A549 (cell line): Measurements from ENCODE around the gene EBI3. TPM values are rescaled to one million over a fixed set of nuclear protein-coding genes. Genes with fewer than 3 reads are reported as not detected.

Experiments used
- ATAC-seq, 2 experiments: fragments of 200-7000 bp in 1 of 2; fragments of >200 bp in 1 of 2; cut with Nextera tagmentation in 1 of 2; cut with Tn5 transposase in 1 of 2; 3 replicates each; pipeline versions ENCODE4 v1.8.0 to v1.9.1; 2018 to 2020; ENCODE audit warnings: mild to moderate bottlenecking in 1 of 2, moderate library complexity in 1 of 2
- CTCF ChIA-PET: fragments of 300-600 bp; sonication (Branson Sonifier 250); formaldehyde crosslinking; extraction: SDS; loops from one replicate; lab custom pipeline; 2021; ENCODE audit warnings: antibody characterized with exemption, inconsistent platforms; lab: Yijun Ruan, JAX
- POLR2A ChIA-PET: fragments of 350-600 bp; formaldehyde crosslinking; extraction: SDS; loops from one replicate; lab custom pipeline; 2021; ENCODE audit warnings: antibody characterized with exemption, inconsistent platforms; lab: Yijun Ruan, JAX
- DNase-seq, 2 experiments: peaks; one replicate each; pipeline versions ENCODE4 v3.0.0 to v3.0.0-alpha.2; 2011 to 2016; ENCODE audit warnings: low read depth in 1 of 2, low spot score in 1 of 2
- FAIRE-seq: peaks from 2 replicates; lab custom pipeline; 2011; peaks lifted over from hg19 to GRCh38; lab: Jason Lieb, UNC
- H3K27ac ChIP-seq, 2 experiments: fragments of >200 bp; sonication (Bioruptor Twin); formaldehyde crosslinking; 3 replicates each; pipeline ENCODE4 v1.5.1; 2016 to 2017
- H3K4me1 ChIP-seq: fragments of >200 bp; sonication (Bioruptor Twin); formaldehyde crosslinking; 3 replicates; pipeline ENCODE4 v1.6.1; 2016
- H3K4me2 ChIP-seq: fragments of >200 bp; sonication (Bioruptor Twin); formaldehyde crosslinking; 3 replicates; pipeline ENCODE4 v1.6.1; 2016
- H3K4me3 ChIP-seq: fragments of >200 bp; sonication (Bioruptor Twin); formaldehyde crosslinking; 3 replicates; pipeline ENCODE4 v1.5.1; 2016
- H3K9me3 ChIP-seq: fragments of >200 bp; sonication (Bioruptor Twin); formaldehyde crosslinking; 3 replicates; pipeline ENCODE4 v1.6.1; 2016
- CBX2 ChIP-seq: fragments of 200-600 bp; sonication (generic); IDR thresholded peaks from 2 replicates; pipeline ENCODE4 v1.6.1; 2016; ENCODE audit warnings: low read depth, mild to moderate bottlenecking, borderline replicate concordance
- CHD2 ChIP-seq: fragments of 150-350 bp; IDR thresholded peaks from 2 replicates; pipeline ENCODE4 v1.6.1; 2014; ENCODE audit warnings: low read length; ENCODE audit not compliant: partially characterized antibody
- CHD4 ChIP-seq: fragments of 200-600 bp; sonication (generic); IDR thresholded peaks from 2 replicates; pipeline ENCODE4 v1.6.1; 2016; ENCODE audit warnings: antibody characterized with exemption, mild to moderate bottlenecking, borderline replicate concordance
- CTCF ChIP-seq: fragments of >200 bp; sonication (Bioruptor Twin); formaldehyde crosslinking; IDR thresholded peaks from 3 replicates; pipeline ENCODE4 v1.5.1; 2016
- EHF ChIP-seq: fragments of 250-450 bp; sonication (Bioruptor Pico); IDR thresholded peaks from 2 replicates; pipeline ENCODE4 v1.5.0; 2020; ENCODE audit warnings: mild to moderate bottlenecking
- ELK1 ChIP-seq: fragments of 150-350 bp; IDR thresholded peaks from 2 replicates; pipeline ENCODE4 v1.6.1; 2014; ENCODE audit warnings: low read depth, mild to moderate bottlenecking, low read length
- FOSB ChIP-seq: fragments of 250-450 bp; sonication (Bioruptor Pico); IDR thresholded peaks from 2 replicates; pipeline ENCODE4 v1.5.0; 2020; ENCODE audit warnings: mild to moderate bottlenecking, moderate library complexity
- HMGXB4 ChIP-seq: fragments of 250-450 bp; sonication (Bioruptor Pico); IDR thresholded peaks from 2 replicates; pipeline ENCODE4 v1.5.0; 2021; ENCODE audit warnings: mild to moderate bottlenecking, moderate library complexity, borderline replicate concordance
- JUN ChIP-seq, 2 experiments: fragments of >200 bp; sonication (Bioruptor Twin); formaldehyde crosslinking; IDR thresholded peaks; 2 replicates in 1 of 2; 3 replicates in 1 of 2; pipeline ENCODE4 v1.6.1; 2016 to 2017
- MYC ChIP-seq: IDR thresholded peaks from 2 replicates; pipeline ENCODE4 v1.6.1; 2012; ENCODE audit warnings: mild to moderate bottlenecking, inconsistent platforms, low read length, improper control_type of control experiment, borderline replicate concordance
- NPAS2 ChIP-seq: fragments of 250-450 bp; sonication (Bioruptor Pico); IDR thresholded peaks from 2 replicates; pipeline ENCODE4 v1.8.0; 2022; ENCODE audit warnings: mild to moderate bottlenecking, moderate library complexity, borderline replicate concordance
- POLR2A ChIP-seq: IDR thresholded peaks from 2 replicates; pipeline ENCODE4 v1.6.1; 2012; ENCODE audit warnings: mild to moderate bottlenecking, low read length
- RAD21 ChIP-seq, 2 experiments: fragments of >200 bp in 1 of 2; sonication (Bioruptor Twin) in 1 of 2; formaldehyde crosslinking in 1 of 2; IDR thresholded peaks in 1 of 2; conservative IDR thresholded peaks in 1 of 2; 2 replicates in 1 of 2; 3 replicates in 1 of 2; pipeline ENCODE4 v1.6.1; 2012 to 2018; ENCODE audit warnings: inconsistent platforms in 1 of 2
- SMC3 ChIP-seq: fragments of >200 bp; sonication (Bioruptor Twin); formaldehyde crosslinking; IDR thresholded peaks from 3 replicates; pipeline ENCODE4 v1.6.1; 2018; ENCODE audit warnings: inconsistent platforms
- TP53 ChIP-seq: fragments of 250-450 bp; sonication (Bioruptor Pico); IDR thresholded peaks from 2 replicates; pipeline ENCODE4 v1.5.0; 2021; ENCODE audit warnings: mild to moderate bottlenecking, moderate library complexity
- ZFP36 ChIP-seq: fragments of 450-650 bp; IDR thresholded peaks from 2 replicates; pipeline ENCODE4 v1.6.1; 2014; ENCODE audit warnings: borderline replicate concordance; ENCODE audit not compliant: partially characterized antibody
- WGBS: methylation state at CpG from one replicate; pipeline ENCODE4 v1.1.6; 2017; ENCODE audit errors: missing lambda C conversion rate; 5-methylcytosine and 5-hydroxymethylcytosine counted together
- polyA plus RNA-seq, 4 experiments: library from polyadenylated mRNA; depleted of rRNA in 3 of 4; stranded (reverse); fragments of >200 nt; fragmentation: RNase III in 1 of 4; extraction: RNeasy Plus Mini Kit Qiagen cat#74134 plus additional on column Dnase treatment in 1 of 4; gene quantifications; 2 replicates in 3 of 4; 3 replicates in 1 of 4; pipeline ENCODE4 v1.2.3, GENCODE V29; 2011 to 2017
- TF ChIP-seq, protein P1 (sequence below): fragments of 200-600 bp; sonication (generic); IDR thresholded peaks from 2 replicates; pipeline ENCODE4 v1.6.1; 2016; ENCODE audit warnings: antibody characterized with exemption, mild to moderate bottlenecking, moderate library complexity

Gene EBI3
- polyA plus RNA-seq, 2 of the 4 experiments (the other 2 are of a cell fraction), result 1.1 to 3.6 TPM

DNA sequence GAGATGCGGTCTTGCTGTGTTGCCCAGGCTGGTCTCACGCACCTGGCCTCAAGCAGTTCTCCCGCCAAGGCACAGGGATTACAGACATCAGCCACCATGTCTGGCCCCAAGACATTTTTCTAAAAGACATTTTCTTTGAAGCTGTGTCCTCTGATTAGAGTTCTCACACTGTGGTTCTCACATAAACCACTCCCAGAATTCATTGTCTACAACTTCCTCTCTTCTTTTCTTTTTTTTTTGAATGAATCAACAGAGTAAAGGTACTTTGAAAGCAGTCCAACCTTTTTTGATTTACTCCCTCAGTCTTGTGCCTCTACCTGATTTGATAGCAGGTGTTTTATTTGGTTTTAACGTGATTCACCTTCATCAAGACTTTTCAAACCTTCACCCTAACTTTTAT, 35.5 kb downstream of the EBI3 start (continued):
- TF ChIP-seq CHD4, result no peak
- no peak for TF ChIP-seq EHF (CRISPR knock-in tag)
- no peak for TF ChIP-seq MYC
- no peak for TF ChIP-seq NPAS2
- TF ChIP-seq CBX2, result no peak

- Histone ChIP-seq H3K4me3 (no peak overlapping the region), H3K9me3 (no peaks in the 10 kb centered on the region), H3K27ac (no peak overlapping the region), H3K4me1 (no peaks in the 10 kb centered on the region), H3K4me2 (no peak overlapping the region)
- 88% methylated on average over 17 of the region's 18 CpGs for WGBS
- POLR2A ChIA-PET, result no interaction called here
- no peak for TF ChIP-seq CHD2
- TF ChIP-seq, protein P1, sequence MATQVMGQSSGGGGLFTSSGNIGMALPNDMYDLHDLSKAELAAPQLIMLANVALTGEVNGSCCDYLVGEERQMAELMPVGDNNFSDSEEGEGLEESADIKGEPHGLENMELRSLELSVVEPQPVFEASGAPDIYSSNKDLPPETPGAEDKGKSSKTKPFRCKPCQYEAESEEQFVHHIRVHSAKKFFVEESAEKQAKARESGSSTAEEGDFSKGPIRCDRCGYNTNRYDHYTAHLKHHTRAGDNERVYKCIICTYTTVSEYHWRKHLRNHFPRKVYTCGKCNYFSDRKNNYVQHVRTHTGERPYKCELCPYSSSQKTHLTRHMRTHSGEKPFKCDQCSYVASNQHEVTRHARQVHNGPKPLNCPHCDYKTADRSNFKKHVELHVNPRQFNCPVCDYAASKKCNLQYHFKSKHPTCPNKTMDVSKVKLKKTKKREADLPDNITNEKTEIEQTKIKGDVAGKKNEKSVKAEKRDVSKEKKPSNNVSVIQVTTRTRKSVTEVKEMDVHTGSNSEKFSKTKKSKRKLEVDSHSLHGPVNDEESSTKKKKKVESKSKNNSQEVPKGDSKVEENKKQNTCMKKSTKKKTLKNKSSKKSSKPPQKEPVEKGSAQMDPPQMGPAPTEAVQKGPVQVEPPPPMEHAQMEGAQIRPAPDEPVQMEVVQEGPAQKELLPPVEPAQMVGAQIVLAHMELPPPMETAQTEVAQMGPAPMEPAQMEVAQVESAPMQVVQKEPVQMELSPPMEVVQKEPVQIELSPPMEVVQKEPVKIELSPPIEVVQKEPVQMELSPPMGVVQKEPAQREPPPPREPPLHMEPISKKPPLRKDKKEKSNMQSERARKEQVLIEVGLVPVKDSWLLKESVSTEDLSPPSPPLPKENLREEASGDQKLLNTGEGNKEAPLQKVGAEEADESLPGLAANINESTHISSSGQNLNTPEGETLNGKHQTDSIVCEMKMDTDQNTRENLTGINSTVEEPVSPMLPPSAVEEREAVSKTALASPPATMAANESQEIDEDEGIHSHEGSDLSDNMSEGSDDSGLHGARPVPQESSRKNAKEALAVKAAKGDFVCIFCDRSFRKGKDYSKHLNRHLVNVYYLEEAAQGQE, result no peak
- TF ChIP-seq POLR2A, result no peak
- TF ChIP-seq FOSB (CRISPR knock-in tag), result no peak
- no peak for TF ChIP-seq JUN (IDR thresholded peaks at IDR 0.05)
- TF ChIP-seq HMGXB4 (CRISPR knock-in tag), result no peak
- FAIRE-seq, result no peak
- CTCF ChIA-PET, result interaction anchor here (0.5 to 5.5 kb wide), 18 partner anchors 8 to 259 kb away, joined by 3 to 47 read pairs (median 6); partner anchors contain the start of gene SH3GL1
- DNase-seq, result no peak
- ATAC-seq, result no peak
These were observed 37.1 kb downstream of the EBI3 start for GRCh38 chr19:4266253-4267000.

DNA sequence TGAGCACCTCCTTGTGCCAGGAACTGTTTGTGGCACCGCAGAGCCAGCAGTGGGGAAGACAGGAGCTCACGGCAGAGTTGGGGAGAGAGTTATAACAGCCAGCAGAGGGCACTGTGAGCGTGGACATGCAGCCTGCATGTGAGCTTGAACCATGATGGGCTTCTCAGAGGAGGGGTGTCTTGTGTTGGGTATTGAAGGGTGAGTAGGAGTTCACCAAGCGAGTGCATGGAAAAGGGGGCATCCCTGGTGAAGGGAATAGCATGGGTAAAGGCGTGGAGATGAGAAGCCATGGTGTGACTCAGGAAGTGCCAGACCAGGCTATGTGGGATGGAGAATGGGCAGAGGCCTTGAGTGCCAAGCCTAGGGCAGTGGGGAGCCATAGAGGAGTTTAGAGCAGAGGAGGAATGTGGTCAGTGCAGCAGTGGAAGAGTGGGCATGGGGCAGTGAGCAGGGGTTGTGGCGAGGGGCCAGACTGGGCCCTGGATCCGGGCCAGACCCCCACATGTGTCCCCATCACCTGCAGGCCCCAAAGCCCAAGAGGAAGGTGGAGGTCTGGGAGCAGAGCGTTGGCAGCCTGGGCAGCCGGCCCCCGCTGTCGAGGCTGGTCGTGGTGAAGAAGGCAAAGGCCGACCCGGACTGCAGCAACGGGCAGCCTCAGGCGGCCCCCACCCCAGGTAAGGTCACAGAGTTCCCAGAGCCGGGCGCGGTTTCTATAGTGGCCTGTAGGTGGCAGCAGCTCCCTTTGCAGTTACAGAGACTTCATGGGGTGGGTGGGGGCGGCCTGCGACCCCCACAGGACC, 38.0 kb downstream of the EBI3 start:
- Histone ChIP-seq H3K27ac (no peak overlapping the region), H3K4me2 (no peak overlapping the region), H3K4me3 (no peak overlapping the region), H3K9me3 (no peaks in the 10 kb centered on the region), H3K4me1 (no peaks in the 10 kb centered on the region)
- ChIA-PET POLR2A (no interaction called here), CTCF (interaction anchor here (0.5 to 5.5 kb wide), 25 partner anchors 9 to 258 kb away, joined by 3 to 47 read pairs (median 5); partner anchors contain the start of gene SH3GL1)
- ATAC-seq (peak; percentile 86 to 88), FAIRE-seq (no peak), DNase-seq (peak; percentile 61 to 82)
- TF ChIP-seq SMC3 (0 out of 3 replicates have a peak, but pooled peaks have one; percentile 17), JUN (IDR thresholded peaks at IDR 0.05) (no peak), CTCF (peak; percentile 50), CHD4 (no peak), ZFP36 (peak; percentile 97), RAD21 (conservative IDR thresholded peaks at IDR 0.05 in 1 of 2, IDR thresholded peaks at IDR 0.05 in 1 of 2) (peak; percentile 67 to 70), TP53 (no peak), ELK1 (no peak)
- 35% methylated on average over 9 of the region's 21 CpGs for WGBS
